HG02678 (cell line): ENCODE results near the gene MRAS.

Experiments used
- ATAC-seq: cut with Tn5 transposase; IDR thresholded peaks from one replicate; pipeline ENCODE4 v1.9.1; 2021; ENCODE audit warnings: mild to moderate bottlenecking, moderate library complexity; ENCODE audit not compliant: unreplicated experiment

Gene MRAS

GRCh38 chr3:138347960-138348753 lies at the start of gene MRAS:
MRAS (plus strand) TSS chr3:138348579; CDS start chr3:138372884, 24,305 bp downstream.
- ATAC-seq, result no peak

- no peak for ATAC-seq
These were observed 47.7 kb upstream of the MRAS start for GRCh38 chr3:138300647-138301046.

GRCh38 chr3:138303474-138303873 lies 44.9 kb upstream of the MRAS start:
- no peak for ATAC-seq

GRCh38 chr3:138307899-138308298 lies 40.5 kb upstream of the MRAS start:
- ATAC-seq, result no peak

GRCh38 chr3:138308783-138309182 lies 39.6 kb upstream of the MRAS start:
- no peak for ATAC-seq

GRCh38 chr3:138310494-138310893 lies 37.9 kb upstream of the MRAS start:
- ATAC-seq, result no peak

GRCh38 chr3:138314751-138315150 lies 33.6 kb upstream of the MRAS start:
- no peak for ATAC-seq

GRCh38 chr3:138317687-138318086 lies 30.7 kb upstream of the MRAS start:
- ATAC-seq, result no peak

- no peak for ATAC-seq
These were observed 24.4 kb upstream of the MRAS start for GRCh38 chr3:138323971-138324370.

GRCh38 chr3:138325990-138326389 lies 22.4 kb upstream of the MRAS start:
- ATAC-seq, result no peak

GRCh38 chr3:138326866-138327595 lies 21.3 kb upstream of the MRAS start:
- no peak for ATAC-seq

- ATAC-seq, result no peak
These were observed 20.5 kb upstream of the MRAS start for GRCh38 chr3:138327831-138328230.

GRCh38 chr3:138328341-138328740 lies 20.0 kb upstream of the MRAS start:
- ATAC-seq, result no peak

GRCh38 chr3:138329127-138329983 lies 19.0 kb upstream of the MRAS start, which contains the start of gene NME9:
NME9 (minus strand) TSS chr3:138329851; CDS start chr3:138329335, 516 bp downstream.
- ATAC-seq, result peak; percentile 77

GRCh38 chr3:138329984-138330293 lies 18.4 kb upstream of the MRAS start:
- no peak for ATAC-seq

GRCh38 chr3:138331143-138331894 lies 17.1 kb upstream of the MRAS start:
- no peak for ATAC-seq

GRCh38 chr3:138332472-138333073 lies 15.8 kb upstream of the MRAS start:
- no peak for ATAC-seq

GRCh38 chr3:138334608-138335007 lies 13.8 kb upstream of the MRAS start:
- no peak for ATAC-seq

GRCh38 chr3:138336454-138336999 lies 11.9 kb upstream of the MRAS start:
- no peak for ATAC-seq

- ATAC-seq, result no peak
These were observed 10.1 kb upstream of the MRAS start for GRCh38 chr3:138338244-138338643.
